ENCODE results near the gene ACOXL.

GRCh38 chr2:110737783-110738182 is 5.4 kb downstream of the ACOXL start:
- TF ChIP-seq POLR2A (IDR thresholded peaks at IDR 0.05; ENCODE audit: low read depth, low read length) (no peak), POLR2AphosphoS5 (IDR thresholded peaks at IDR 0.05; ENCODE audit: low read depth, low read length) (no peak), PAX5 (IDR thresholded peaks at IDR 0.05; ENCODE audit: insufficient read depth, low read length, severe bottlenecking) (no peak), TAF1 (IDR thresholded peaks at IDR 0.05; ENCODE audit: low read depth, low read length) (no peak), SPI1 (IDR thresholded peaks at IDR 0.05; ENCODE audit: low read depth, low read length) (no peak)
